ENCODE data around the gene CYB561D2.

The CYB561D2 gene

GRCh38 chr3:50354186-50354764, 3.6 kb downstream of the CYB561D2 start:
- Histone ChIP-seq H3K9me3 (ENCODE audit: low read length) (no peaks in the 10 kb centered on the region), H3K27me3 (ENCODE audit: insufficient read depth, low read length) (no peaks in the 10 kb centered on the region), H2AFZ (ENCODE audit: low read depth, low read length) (no peak overlapping the region), H3K4me1 (ENCODE audit: insufficient read depth, low read length) (peaks cover 47% of the 10 kb centered on the region), H3K4me3 (ENCODE audit: low read length) (no peak overlapping the region), H3K36me3 (ENCODE audit: insufficient read depth, low read length) (peaks cover 40% of the 10 kb centered on the region)

DNA sequence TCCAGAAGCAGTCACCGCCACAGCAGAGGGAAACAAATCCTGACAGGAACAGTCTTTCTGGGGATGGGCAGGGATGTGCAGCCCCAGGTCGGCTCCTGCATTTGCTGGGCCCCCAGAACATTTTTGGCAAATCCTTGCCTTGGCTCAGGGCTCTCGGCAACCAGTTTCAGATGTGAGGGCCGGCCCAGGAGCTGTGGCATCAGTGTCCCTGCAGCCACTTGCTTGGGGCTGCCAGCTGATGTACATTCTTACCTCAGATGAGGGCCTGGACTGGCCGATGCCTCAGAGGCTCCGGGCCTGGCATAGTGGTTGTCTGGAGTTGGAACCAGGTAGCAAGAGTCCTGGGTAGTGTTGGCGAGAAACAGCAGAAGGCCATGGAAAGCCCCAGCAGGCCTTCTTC, 4.2 kb downstream of the CYB561D2 start:
- H3K4me3 ChIP-seq (ENCODE audit: low read length): no peak overlapping the region
- H3K4me1 ChIP-seq (ENCODE audit: insufficient read depth, low read length): peaks cover 44% of the 10 kb centered on the region
- H2AFZ ChIP-seq (ENCODE audit: low read depth, low read length): no peak overlapping the region
- peaks cover 40% of the 10 kb centered on the region for H3K36me3 ChIP-seq (ENCODE audit: insufficient read depth, low read length)
- no peaks in the 10 kb centered on the region for H3K9me3 ChIP-seq (ENCODE audit: low read length)
- no peaks in the 10 kb centered on the region for H3K27me3 ChIP-seq (ENCODE audit: insufficient read depth, low read length)

GRCh38 chr3:50355829-50356552, 5.3 kb downstream of the CYB561D2 start:
- Histone ChIP-seq H3K27me3 (ENCODE audit: insufficient read depth, low read length) (no peaks in the 10 kb centered on the region), H3K9me3 (ENCODE audit: low read length) (no peaks in the 10 kb centered on the region), H3K36me3 (ENCODE audit: insufficient read depth, low read length) (peaks cover 40% of the 10 kb centered on the region), H3K4me3 (ENCODE audit: low read length) (peak overlapping the region; percentile 80), H2AFZ (ENCODE audit: low read depth, low read length) (no peak overlapping the region), H3K4me1 (ENCODE audit: insufficient read depth, low read length) (peaks cover 38% of the 10 kb centered on the region)

DNA sequence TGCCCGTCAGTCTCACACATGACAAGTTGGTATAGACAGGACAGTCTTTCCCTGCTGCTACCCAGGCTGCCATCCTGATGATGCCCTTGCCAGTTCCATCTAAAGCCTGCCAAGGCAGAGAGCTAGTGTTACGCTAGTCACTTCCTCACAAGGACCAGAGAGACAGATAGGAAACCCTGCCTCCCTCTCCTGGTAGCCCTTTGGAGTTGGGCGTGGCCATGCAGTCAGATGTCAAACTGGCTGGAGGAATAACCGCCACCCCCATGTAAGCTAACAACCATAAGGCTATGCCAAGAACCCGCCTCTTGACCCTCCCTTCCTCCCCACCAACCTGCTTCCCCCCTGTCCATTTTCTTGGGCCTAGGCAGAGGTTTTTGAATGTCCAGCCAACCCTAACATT, 5.9 kb downstream of the CYB561D2 start:
- H2AFZ ChIP-seq (ENCODE audit: low read depth, low read length): no peak overlapping the region
- peak overlapping the region; percentile 80 for H3K4me3 ChIP-seq (ENCODE audit: low read length)
- H3K27me3 ChIP-seq (ENCODE audit: insufficient read depth, low read length): no peaks in the 10 kb centered on the region
- H3K9me3 ChIP-seq (ENCODE audit: low read length): no peaks in the 10 kb centered on the region
- peaks cover 40% of the 10 kb centered on the region for H3K36me3 ChIP-seq (ENCODE audit: insufficient read depth, low read length)
- H3K4me1 ChIP-seq (ENCODE audit: insufficient read depth, low read length): peaks cover 32% of the 10 kb centered on the region

DNA sequence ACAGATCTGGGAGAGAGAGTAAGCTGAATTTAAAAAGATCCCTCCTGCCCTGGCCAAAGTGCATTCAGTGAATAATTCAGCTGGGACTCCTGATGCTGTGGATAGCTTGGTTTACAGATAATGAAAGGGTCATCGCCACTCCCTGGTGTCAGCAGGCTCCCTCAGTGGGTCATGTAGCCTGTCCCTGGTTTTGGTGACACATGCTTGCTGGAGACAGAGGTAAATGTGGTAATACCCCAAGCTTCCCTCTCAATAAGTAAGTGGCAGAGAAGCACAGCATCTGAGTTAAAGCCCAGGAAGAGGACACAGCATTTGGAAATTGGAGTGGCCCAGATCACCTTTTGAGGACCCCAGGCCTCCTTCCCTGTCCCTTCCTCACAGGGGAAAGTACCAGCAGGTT, 6.8 kb downstream of the CYB561D2 start:
- no peaks in the 10 kb centered on the region for H3K27me3 ChIP-seq (ENCODE audit: insufficient read depth, low read length)
- H3K36me3 ChIP-seq (ENCODE audit: insufficient read depth, low read length): peaks cover 40% of the 10 kb centered on the region
- H2AFZ ChIP-seq (ENCODE audit: low read depth, low read length): no peak overlapping the region
- peaks cover 30% of the 10 kb centered on the region for H3K4me1 ChIP-seq (ENCODE audit: insufficient read depth, low read length)
- H3K4me3 ChIP-seq (ENCODE audit: low read length): peak overlapping the region; percentile 80
- no peaks in the 10 kb centered on the region for H3K9me3 ChIP-seq (ENCODE audit: low read length)

GRCh38 chr3:50358355-50358910, 7.8 kb downstream of the CYB561D2 start:
- H3K4me3 ChIP-seq (ENCODE audit: low read length): peak overlapping the region; percentile 80
- H3K27me3 ChIP-seq (ENCODE audit: insufficient read depth, low read length): peaks cover under 1% of the 10 kb centered on the region
- no peaks in the 10 kb centered on the region for H3K9me3 ChIP-seq (ENCODE audit: low read length)
- H3K36me3 ChIP-seq (ENCODE audit: insufficient read depth, low read length): peaks cover 37% of the 10 kb centered on the region
- H2AFZ ChIP-seq (ENCODE audit: low read depth, low read length): no peak overlapping the region
- peaks cover 30% of the 10 kb centered on the region for H3K4me1 ChIP-seq (ENCODE audit: insufficient read depth, low read length)

GRCh38 chr3:50358911-50359759, 8.5 kb downstream of the CYB561D2 start, which contains the start of gene TMEM115:
Gene TMEM115, minus strand, starts transcription at chr3:50359521. Its CDS starts 458 bp downstream, at chr3:50359063.
- H3K4me3 ChIP-seq (ENCODE audit: low read length): peak within 1 kb of the TSS; percentile 80
- peaks cover 30% of the 10 kb centered on the region for H3K36me3 ChIP-seq (ENCODE audit: insufficient read depth, low read length)
- peaks cover 7% of the 10 kb centered on the region for H3K27me3 ChIP-seq (ENCODE audit: insufficient read depth, low read length)
- H3K4me1 ChIP-seq (ENCODE audit: insufficient read depth, low read length): peaks cover 30% of the 10 kb centered on the region
- H2AFZ ChIP-seq (ENCODE audit: low read depth, low read length): peak within 1 kb of the TSS; percentile 39
- no peaks in the 10 kb centered on the region for H3K9me3 ChIP-seq (ENCODE audit: low read length)

DNA sequence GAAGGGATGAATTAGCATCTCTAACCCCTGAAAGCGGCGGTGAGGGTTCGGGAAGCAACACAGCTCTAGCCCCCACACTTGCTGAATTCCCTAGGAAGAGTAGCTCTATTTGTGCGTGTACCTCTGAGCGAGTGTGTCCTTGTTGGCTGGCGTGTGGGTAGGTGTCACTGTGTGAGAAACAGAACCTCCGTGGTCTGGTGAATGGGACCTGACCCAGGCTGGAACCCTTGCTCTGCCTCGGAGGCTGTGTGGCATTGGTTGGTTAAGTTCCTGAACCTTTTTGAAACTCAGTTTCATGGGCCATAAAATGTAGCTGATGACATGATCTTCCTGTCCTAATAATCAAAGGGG, 9.1 kb downstream of the CYB561D2 start:
- H3K4me1 ChIP-seq (ENCODE audit: insufficient read depth, low read length): peaks cover 30% of the 10 kb centered on the region
- peak overlapping the region; percentile 80 for H3K4me3 ChIP-seq (ENCODE audit: low read length)
- no peaks in the 10 kb centered on the region for H3K9me3 ChIP-seq (ENCODE audit: low read length)
- peaks cover 12% of the 10 kb centered on the region for H3K27me3 ChIP-seq (ENCODE audit: insufficient read depth, low read length)
- peak overlapping the region; percentile 39 for H2AFZ ChIP-seq (ENCODE audit: low read depth, low read length)
- peaks cover 25% of the 10 kb centered on the region for H3K36me3 ChIP-seq (ENCODE audit: insufficient read depth, low read length)

- H3K4me1 ChIP-seq (ENCODE audit: insufficient read depth, low read length): no peaks in the 10 kb centered on the region
Measured at GRCh38 chr3:50364573-50365079, 14.0 kb downstream of the CYB561D2 start.

GRCh38 chr3:50365080-50365841, 14.6 kb downstream of the CYB561D2 start:
- no peaks in the 10 kb centered on the region for H3K9me3 ChIP-seq (ENCODE audit: low read length)
- H3K4me3 ChIP-seq (ENCODE audit: low read length): no peak overlapping the region
- H3K27me3 ChIP-seq (ENCODE audit: insufficient read depth, low read length): peaks cover 32% of the 10 kb centered on the region
- no peaks in the 10 kb centered on the region for H3K36me3 ChIP-seq (ENCODE audit: insufficient read depth, low read length)
- H3K4me1 ChIP-seq (ENCODE audit: insufficient read depth, low read length): no peaks in the 10 kb centered on the region
- H2AFZ ChIP-seq (ENCODE audit: low read depth, low read length): no peak overlapping the region

More at GRCh38 chr3:50364573-50365079, 14.0 kb downstream of the CYB561D2 start:
- Histone ChIP-seq H3K27me3 (ENCODE audit: insufficient read depth, low read length) (peaks cover 27% of the 10 kb centered on the region), H2AFZ (ENCODE audit: low read depth, low read length) (no peak overlapping the region), H3K36me3 (ENCODE audit: insufficient read depth, low read length) (no peaks in the 10 kb centered on the region), H3K9me3 (ENCODE audit: low read length) (no peaks in the 10 kb centered on the region), H3K4me3 (ENCODE audit: low read length) (no peak overlapping the region)

DNA sequence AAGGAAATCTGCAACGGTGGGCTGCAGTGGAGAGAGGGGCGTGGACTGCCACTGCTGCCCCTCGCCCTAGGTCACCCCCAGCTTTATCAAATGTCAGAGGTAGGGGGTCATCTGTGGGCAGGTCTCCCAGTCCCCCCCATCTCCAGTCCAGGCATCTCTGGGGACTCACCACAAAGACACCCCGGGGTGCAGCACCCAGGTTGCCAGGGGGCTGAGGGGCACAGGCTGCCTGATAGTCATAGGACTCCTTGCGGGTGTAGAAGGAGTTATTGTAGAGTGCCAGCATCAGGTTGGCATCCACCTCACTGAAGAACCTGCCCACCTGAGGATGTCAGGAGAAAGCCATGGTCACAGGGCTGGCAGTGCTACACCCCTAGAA, 15.2 kb downstream of the CYB561D2 start:
- Histone ChIP-seq H3K4me1 (ENCODE audit: insufficient read depth, low read length) (peaks cover 2% of the 10 kb centered on the region), H3K4me3 (ENCODE audit: low read length) (no peak overlapping the region), H3K36me3 (ENCODE audit: insufficient read depth, low read length) (no peaks in the 10 kb centered on the region), H3K27me3 (ENCODE audit: insufficient read depth, low read length) (peaks cover 32% of the 10 kb centered on the region), H2AFZ (ENCODE audit: low read depth, low read length) (no peak overlapping the region), H3K9me3 (ENCODE audit: low read length) (no peaks in the 10 kb centered on the region)

GRCh38 chr3:50369012-50369670, 18.5 kb downstream of the CYB561D2 start:
- Histone ChIP-seq H3K36me3 (ENCODE audit: insufficient read depth, low read length) (no peaks in the 10 kb centered on the region), H3K9me3 (ENCODE audit: low read length) (no peaks in the 10 kb centered on the region), H3K27me3 (ENCODE audit: insufficient read depth, low read length) (peaks cover 25% of the 10 kb centered on the region), H2AFZ (ENCODE audit: low read depth, low read length) (no peak overlapping the region), H3K4me3 (ENCODE audit: low read length) (no peak overlapping the region), H3K4me1 (ENCODE audit: insufficient read depth, low read length) (peaks cover 21% of the 10 kb centered on the region)
